ENCODE measurements around the gene SOAT2.
A peak's percentile ranks its signal among the peaks of the same experiment; 100 is the strongest.

The SOAT2 gene

DNA sequence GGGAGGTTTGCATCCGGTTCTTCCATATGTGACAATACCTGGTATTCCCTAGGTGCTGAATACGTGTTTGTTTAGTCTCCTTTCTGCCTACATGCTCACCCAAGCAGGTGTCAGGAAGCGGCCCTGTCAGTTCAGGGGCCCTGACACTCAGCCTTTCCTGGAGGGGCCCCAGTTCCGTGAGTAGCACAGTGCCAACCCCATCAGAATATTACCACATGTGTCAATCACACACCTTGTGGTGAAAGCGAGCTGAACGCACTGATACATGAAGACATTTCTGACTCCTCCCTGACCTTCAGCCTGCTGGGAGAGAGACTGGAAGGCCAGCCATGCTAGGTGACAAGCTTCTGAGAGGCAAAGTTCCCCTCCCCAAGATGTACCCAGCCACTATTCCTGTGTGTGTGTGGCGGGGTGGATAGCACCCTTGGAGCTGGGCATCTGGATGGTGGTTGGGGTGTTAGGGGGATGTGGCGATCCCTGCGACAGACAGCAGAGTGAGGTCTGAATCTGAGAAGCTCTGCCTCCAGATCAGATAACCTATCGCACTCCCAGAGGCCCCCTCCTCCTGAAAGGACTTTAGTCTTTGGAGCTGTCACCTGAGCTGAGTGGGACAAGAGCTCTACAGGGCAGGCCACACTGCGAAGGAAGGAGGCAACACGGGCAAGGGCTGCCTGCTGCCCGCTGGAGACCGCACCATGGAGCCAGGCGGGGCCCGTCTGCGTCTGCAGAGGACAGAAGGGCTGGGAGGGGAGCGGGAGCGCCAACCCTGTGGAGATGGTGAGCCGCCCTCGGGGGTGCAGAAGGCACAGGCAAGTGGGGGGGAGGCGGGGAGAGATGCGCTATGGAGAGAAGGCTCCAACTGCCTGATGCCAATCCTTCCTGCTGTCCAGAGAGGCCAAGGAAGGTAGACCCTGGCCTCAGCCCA, at the start of gene SOAT2:
Gene SOAT2, plus strand, starts transcription at position 604 of the 925 bp plus-strand sequence. Its CDS starts 92 bp downstream, at position 696.
- peak; percentile 31 to 68 for DNase-seq (ENCODE audit: extremely low read depth in 1 of 2, low read depth in 1 of 2)

DNA sequence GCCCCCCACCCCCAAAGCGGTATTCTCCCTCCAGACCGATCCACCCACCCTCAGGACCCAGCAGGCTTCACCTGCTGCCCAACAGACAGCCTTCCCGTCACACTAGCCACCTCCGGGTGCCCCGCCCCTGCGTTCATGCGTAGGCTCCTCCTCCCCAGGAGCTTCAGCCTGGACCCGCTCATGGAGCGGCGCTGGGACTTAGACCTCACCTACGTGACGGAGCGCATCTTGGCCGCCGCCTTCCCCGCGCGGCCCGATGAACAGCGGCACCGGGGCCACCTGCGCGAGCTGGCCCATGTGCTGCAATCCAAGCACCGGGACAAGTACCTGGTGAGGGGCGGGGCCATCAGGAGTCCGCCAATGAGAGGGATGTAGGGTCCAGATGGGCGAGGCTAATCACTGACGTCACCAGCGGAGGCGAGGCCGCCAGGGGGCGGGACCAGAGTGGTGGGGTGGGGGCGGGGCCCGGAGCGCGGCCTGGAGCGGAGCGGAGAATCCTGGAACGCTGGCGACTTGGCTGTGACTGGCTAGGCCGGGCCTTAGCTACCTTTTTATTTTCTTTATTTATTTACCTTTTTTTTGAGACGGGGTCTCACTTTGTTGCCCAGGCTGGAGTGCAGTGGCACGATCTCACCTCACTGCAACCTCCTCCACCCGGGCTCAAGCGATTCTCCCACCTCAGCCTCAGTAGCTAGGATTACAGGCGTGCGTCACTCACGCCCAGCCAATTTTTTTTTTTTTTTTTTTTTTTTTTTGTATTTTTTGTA, 49.0 kb upstream of the SOAT2 start:
- DNase-seq (ENCODE audit: extremely low read depth in 1 of 2, low read depth in 1 of 2) = peak; percentile 71 to 91

GRCh38 chr12:53055471-53056266, 47.6 kb upstream of the SOAT2 start:
- no peak for DNase-seq (ENCODE audit: extremely low read depth in 1 of 2, low read depth in 1 of 2)

- DNase-seq (ENCODE audit: extremely low read depth in 1 of 2, low read depth in 1 of 2) = no peak
These were observed 47.0 kb upstream of the SOAT2 start for GRCh38 chr12:53056296-53056695.

DNA sequence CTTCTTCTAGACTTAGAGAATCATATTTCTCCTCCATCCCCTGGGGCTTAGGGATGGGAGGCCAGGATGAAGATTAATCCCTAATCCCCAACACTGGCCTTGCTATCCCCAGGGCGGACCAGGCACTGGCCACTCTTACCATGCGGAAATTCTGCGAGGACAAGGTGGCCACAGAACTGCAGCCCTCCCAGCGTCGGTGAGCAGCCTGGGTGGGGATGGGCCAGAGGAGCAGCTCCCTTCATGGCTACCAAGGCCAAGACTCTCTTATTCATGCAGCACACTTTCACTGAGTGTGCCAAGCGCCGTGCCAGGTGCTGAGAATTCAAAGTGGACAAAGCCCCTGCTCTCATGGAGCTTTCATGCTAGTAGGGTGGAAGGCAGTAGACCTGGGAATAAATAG, 46.4 kb upstream of the SOAT2 start:
- no peak for DNase-seq (ENCODE audit: extremely low read depth in 1 of 2, low read depth in 1 of 2)

GRCh38 chr12:53057816-53058500, 45.3 kb upstream of the SOAT2 start:
- no peak for DNase-seq (ENCODE audit: extremely low read depth in 1 of 2, low read depth in 1 of 2)

- DNase-seq (ENCODE audit: extremely low read depth in 1 of 2, low read depth in 1 of 2) = no peak
These were observed 44.4 kb upstream of the SOAT2 start for GRCh38 chr12:53058674-53059433.

DNA sequence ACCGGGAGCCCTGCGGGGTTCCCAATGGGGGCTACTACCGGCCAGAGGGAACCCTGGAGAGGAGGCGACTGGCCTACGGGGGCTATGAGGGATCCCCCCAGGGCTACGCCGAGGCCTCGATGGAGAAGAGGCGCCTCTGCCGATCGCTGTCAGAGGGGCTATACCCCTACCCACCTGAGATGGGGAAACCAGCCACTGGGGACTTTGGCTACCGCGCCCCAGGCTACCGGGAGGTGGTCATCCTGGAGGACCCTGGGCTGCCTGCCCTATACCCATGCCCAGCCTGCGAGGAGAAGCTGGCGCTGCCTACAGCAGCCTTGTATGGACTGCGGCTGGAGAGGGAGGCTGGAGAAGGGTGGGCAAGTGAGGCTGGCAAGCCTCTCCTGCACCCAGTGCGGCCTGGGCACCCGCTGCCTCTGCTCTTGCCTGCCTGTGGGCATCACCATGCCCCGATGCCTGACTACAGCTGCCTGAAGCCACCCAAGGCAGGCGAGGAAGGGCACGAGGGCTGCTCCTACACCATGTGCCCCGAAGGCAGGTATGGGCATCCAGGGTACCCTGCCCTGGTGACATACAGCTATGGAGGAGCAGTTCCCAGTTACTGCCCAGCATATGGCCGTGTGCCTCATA, 43.7 kb upstream of the SOAT2 start:
- DNase-seq (ENCODE audit: extremely low read depth in 1 of 2, low read depth in 1 of 2) = no peak

- no peak for DNase-seq (ENCODE audit: extremely low read depth in 1 of 2, low read depth in 1 of 2)
These were observed 43.1 kb upstream of the SOAT2 start for GRCh38 chr12:53060064-53060720.

GRCh38 chr12:53060721-53061276, 42.5 kb upstream of the SOAT2 start:
- DNase-seq (ENCODE audit: extremely low read depth in 1 of 2, low read depth in 1 of 2) = no peak

- DNase-seq (ENCODE audit: extremely low read depth in 1 of 2, low read depth in 1 of 2) = no peak
These were observed 41.8 kb upstream of the SOAT2 start for GRCh38 chr12:53061404-53062010.

GRCh38 chr12:53062011-53062961, 41.0 kb upstream of the SOAT2 start:
- no peak for DNase-seq (ENCODE audit: extremely low read depth in 1 of 2, low read depth in 1 of 2)

- DNase-seq (ENCODE audit: extremely low read depth in 1 of 2, low read depth in 1 of 2) = no peak
These were observed 40.1 kb upstream of the SOAT2 start for GRCh38 chr12:53062977-53063707.

- DNase-seq (ENCODE audit: extremely low read depth in 1 of 2, low read depth in 1 of 2) = no peak
These were observed 39.3 kb upstream of the SOAT2 start for GRCh38 chr12:53063708-53064612.

All from stimulated activated CD8-positive, alpha-beta memory T cell treated with anti-CD3 and anti-CD28 coated beads, Interleukin-7, amount 100 ng/mL, for 48 hours (primary cell).